CD4-positive, CD25-positive, alpha-beta regulatory T cell (primary cell): ENCODE data around the gene METTL13. TPM values are rescaled to one million over a fixed set of nuclear protein-coding genes. Genes with fewer than 3 reads are reported as not detected.

Experiments used
- ATAC-seq, 2 donors: fragments of 150-1000 bp; cut with Tn5 transposase; one replicate each; pipeline ENCODE4 v1.10.0; 2021; ENCODE audit warnings: low read depth in 2 of 2, moderate number of reproducible peaks in 2 of 2, moderate library complexity in 1 of 2
- DNase-seq, 3 donors: peaks; one replicate each; pipeline versions ENCODE4 v3.0.0 to v3.0.0-alpha.2; 2012 to 2022; ENCODE audit warnings: mixed read lengths in 1 of 3
- H3K27ac ChIP-seq: one replicate; pipeline ENCODE4 v1.7.0; 2013; ENCODE audit warnings: mild to moderate bottlenecking, low read length; ENCODE audit not compliant: insufficient read depth, poor library complexity, severe bottlenecking
- H3K27me3 ChIP-seq: one replicate; pipeline ENCODE4 v1.7.0; 2013; ENCODE audit warnings: low read length; ENCODE audit not compliant: control insufficient read depth, insufficient read depth
- H3K36me3 ChIP-seq: one replicate; pipeline ENCODE4 v1.7.0; 2013; ENCODE audit warnings: mild to moderate bottlenecking, low read length, moderate library complexity; ENCODE audit not compliant: control insufficient read depth, insufficient read depth
- H3K4me1 ChIP-seq: 2 replicates; pipeline ENCODE4 v1.7.0; 2013; ENCODE audit warnings: mild to moderate bottlenecking, low read length; ENCODE audit not compliant: insufficient read depth, control insufficient read depth, poor library complexity, severe bottlenecking
- H3K4me3 ChIP-seq: one replicate; pipeline ENCODE4 v1.7.0; 2013; ENCODE audit warnings: low read depth, mild to moderate bottlenecking, low read length, moderate library complexity
- H3K9me3 ChIP-seq, 2 experiments: 1 replicate in 1 of 2; 2 replicates in 1 of 2; pipeline ENCODE4 v1.7.0; 2013; ENCODE audit warnings: low read length in 2 of 2, mild to moderate bottlenecking in 1 of 2, moderate library complexity in 1 of 2; ENCODE audit not compliant: control insufficient read depth in 2 of 2
- H3K27ac Mint-ChIP-seq, 3 donors: one replicate each; pipeline ENCODE4 v1.8.0; 2020 to 2022; ENCODE audit warnings: mild to moderate bottlenecking in 3 of 3, mixed read lengths in 3 of 3, moderate library complexity in 2 of 3
- H3K27me3 Mint-ChIP-seq: one replicate; pipeline ENCODE4 v1.8.0; 2022; ENCODE audit warnings: mild to moderate bottlenecking, mixed read lengths
- H3K36me3 Mint-ChIP-seq: one replicate; pipeline ENCODE4 v1.8.0; 2020; ENCODE audit warnings: mixed read lengths
- H3K4me1 Mint-ChIP-seq, 4 donors: one replicate each; pipeline ENCODE4 v1.8.0; 2020 to 2022; ENCODE audit warnings: mixed read lengths in 4 of 4, mild to moderate bottlenecking in 1 of 4
- H3K4me3 Mint-ChIP-seq, 4 donors: one replicate each; pipeline ENCODE4 v1.8.0; 2020 to 2022; ENCODE audit warnings: mild to moderate bottlenecking in 4 of 4, mixed read lengths in 4 of 4, moderate library complexity in 3 of 4
- H3K9me3 Mint-ChIP-seq, 7 donors: one replicate each; pipeline ENCODE4 v1.8.0; 2020 to 2022; ENCODE audit warnings: mixed read lengths in 7 of 7, mild to moderate bottlenecking in 3 of 7, moderate library complexity in 2 of 7
- polyA plus RNA-seq, 4 donors: library from polyadenylated mRNA; unstranded; fragments of 300-500 nt; fragmentation: Illumina TruSeq; gene quantifications; one replicate each; pipeline ENCODE4 v1.2.3, GENCODE V29; 2021
- total RNA-seq: library from RNA; stranded (reverse); gene quantifications from one replicate; pipeline ENCODE4 v1.2.3, GENCODE V29; 2022

The METTL13 gene, protein sequence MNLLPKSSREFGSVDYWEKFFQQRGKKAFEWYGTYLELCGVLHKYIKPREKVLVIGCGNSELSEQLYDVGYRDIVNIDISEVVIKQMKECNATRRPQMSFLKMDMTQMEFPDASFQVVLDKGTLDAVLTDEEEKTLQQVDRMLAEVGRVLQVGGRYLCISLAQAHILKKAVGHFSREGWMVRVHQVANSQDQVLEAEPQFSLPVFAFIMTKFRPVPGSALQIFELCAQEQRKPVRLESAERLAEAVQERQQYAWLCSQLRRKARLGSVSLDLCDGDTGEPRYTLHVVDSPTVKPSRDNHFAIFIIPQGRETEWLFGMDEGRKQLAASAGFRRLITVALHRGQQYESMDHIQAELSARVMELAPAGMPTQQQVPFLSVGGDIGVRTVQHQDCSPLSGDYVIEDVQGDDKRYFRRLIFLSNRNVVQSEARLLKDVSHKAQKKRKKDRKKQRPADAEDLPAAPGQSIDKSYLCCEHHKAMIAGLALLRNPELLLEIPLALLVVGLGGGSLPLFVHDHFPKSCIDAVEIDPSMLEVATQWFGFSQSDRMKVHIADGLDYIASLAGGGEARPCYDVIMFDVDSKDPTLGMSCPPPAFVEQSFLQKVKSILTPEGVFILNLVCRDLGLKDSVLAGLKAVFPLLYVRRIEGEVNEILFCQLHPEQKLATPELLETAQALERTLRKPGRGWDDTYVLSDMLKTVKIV
- total RNA-seq = 17.5 TPM
- polyA plus RNA-seq = 10 to 100 TPM; 24.2 to 38.4 (median 32.7) TPM

DNA sequence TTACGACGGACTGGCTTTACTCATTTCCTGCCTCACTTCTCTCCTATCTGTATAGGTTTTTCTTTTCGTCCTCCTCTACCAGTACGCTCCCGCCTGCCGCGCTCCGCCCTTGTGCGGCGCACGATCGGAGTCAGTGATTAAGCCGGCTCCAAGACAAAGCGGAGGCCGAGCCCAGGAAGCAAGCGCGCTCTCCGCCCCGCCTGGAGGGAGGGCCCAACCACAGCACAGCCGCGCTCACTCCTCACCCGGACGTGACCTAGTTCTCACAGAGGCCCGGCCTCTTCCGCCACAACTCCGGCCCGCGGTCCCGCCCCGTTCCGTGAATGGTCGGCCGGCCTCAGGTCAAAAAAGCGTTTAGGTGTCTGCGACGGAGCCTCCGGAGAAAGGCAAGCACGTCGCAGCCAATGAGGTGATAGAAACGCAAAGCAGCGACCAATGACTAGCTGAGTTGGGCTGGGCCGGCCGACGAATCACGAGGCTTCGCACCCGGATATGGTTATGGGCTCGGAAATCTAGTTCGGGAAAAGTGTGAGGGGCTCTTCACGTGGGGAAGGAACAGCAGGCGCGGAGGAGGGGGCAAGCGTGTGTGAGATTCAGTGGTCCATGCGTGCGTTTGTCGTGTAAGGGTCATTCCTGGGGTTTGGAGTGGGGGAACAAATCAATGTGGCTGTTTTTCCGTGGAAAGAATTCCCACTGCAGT is at the start of gene METTL13:
TSS of gene METTL13 (plus strand) at position 485 of the 700 bp plus-strand sequence. CDS start 308 bp downstream, outside the sequence.
- Mint-ChIP-seq H3K27me3 (peaks cover 6% of the 10 kb centered on the region), H3K36me3 (peaks cover 10% of the 10 kb centered on the region), H3K4me3 (peak within 1 kb of the TSS; percentile 89 to 95 (median 95)), H3K4me1 (peaks cover 11 to 57% (median 37%) of the 10 kb centered on the region in 4 donors), H3K27ac (peak within 1 kb of the TSS; percentile 96 to 99 (median 97)), H3K9me3 (no peaks in the 10 kb centered on the region)
- H3K36me3 ChIP-seq = peaks cover 16% of the 10 kb centered on the region
- DNase-seq (peak; percentile 97 to 100 (median 99)), ATAC-seq (peak; percentile 91 to 95)
- no peaks in the 10 kb centered on the region for H3K9me3 ChIP-seq
- H3K4me1 ChIP-seq = peaks cover 46% of the 10 kb centered on the region
- H3K27ac ChIP-seq = peak within 1 kb of the TSS; percentile 88
- peak within 1 kb of the TSS; percentile 96 for H3K4me3 ChIP-seq
- no peaks in the 10 kb centered on the region for H3K27me3 ChIP-seq

- peaks cover 21 to 65% (median 49%) of the 10 kb centered on the region in 4 donors for H3K4me1 Mint-ChIP-seq
- peaks cover 27% of the 10 kb centered on the region for H3K36me3 Mint-ChIP-seq
- no peak for ATAC-seq
- H3K27ac Mint-ChIP-seq = peak overlapping the region in 1 of 3 donors; percentile 20
- Histone ChIP-seq H3K36me3 (peaks cover 43% of the 10 kb centered on the region), H3K27me3 (no peaks in the 10 kb centered on the region), H3K9me3 (no peaks in the 10 kb centered on the region), H3K27ac (no peak overlapping the region), H3K4me3 (no peak overlapping the region), H3K4me1 (peaks cover 42% of the 10 kb centered on the region)
- no peak overlapping the region for H3K4me3 Mint-ChIP-seq
- DNase-seq = no peak
- H3K27me3 Mint-ChIP-seq = no peaks in the 10 kb centered on the region
- peaks cover 0 to 1% (median 0%) of the 10 kb centered on the region in 7 donors for H3K9me3 Mint-ChIP-seq
Measured at GRCh38 chr1:171736196-171736595, 45.3 kb upstream of the METTL13 start.

- Histone ChIP-seq H3K27ac (no peak overlapping the region), H3K9me3 (no peaks in the 10 kb centered on the region), H3K36me3 (peaks cover 29% of the 10 kb centered on the region), H3K27me3 (no peaks in the 10 kb centered on the region), H3K4me1 (peaks cover 53% of the 10 kb centered on the region), H3K4me3 (peak overlapping the region; percentile 92)
- H3K9me3 Mint-ChIP-seq = peaks cover 0 to 1% (median 0%) of the 10 kb centered on the region in 7 donors
- H3K36me3 Mint-ChIP-seq = peaks cover 22% of the 10 kb centered on the region
- H3K27me3 Mint-ChIP-seq = no peaks in the 10 kb centered on the region
- peaks cover 29 to 72% (median 53%) of the 10 kb centered on the region in 4 donors for H3K4me1 Mint-ChIP-seq
- DNase-seq (peak in 1 of 3 donors; percentile 41), ATAC-seq (no peak)
- peak overlapping the region in 2 of 3 donors; percentile 91 to 98 for H3K27ac Mint-ChIP-seq
- H3K4me3 Mint-ChIP-seq = peak overlapping the region in 2 of 4 donors; percentile 99
Measured at GRCh38 chr1:171738911-171739310, 42.5 kb upstream of the METTL13 start.

DNA sequence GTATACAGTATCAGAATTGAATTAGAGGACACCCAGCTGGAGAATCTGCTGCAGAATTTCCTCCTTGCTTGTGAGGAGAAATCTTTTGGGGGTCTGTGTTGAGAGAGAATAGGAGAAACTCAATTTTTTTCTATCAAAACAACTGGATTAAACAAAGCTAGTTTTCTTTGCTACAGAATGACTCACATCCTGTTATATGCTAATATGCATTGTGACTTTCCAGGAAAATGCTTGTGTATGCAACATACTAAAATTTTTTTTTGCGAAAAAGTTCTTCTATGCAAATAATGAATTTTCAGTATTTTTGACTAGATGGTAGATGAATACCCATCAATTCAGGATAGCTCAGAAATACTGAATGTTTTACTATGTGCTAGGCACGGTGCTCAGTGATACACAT is 41.8 kb upstream of the METTL13 start:
- Mint-ChIP-seq H3K27ac (peak overlapping the region in 2 of 3 donors; percentile 91 to 98), H3K4me1 (peaks cover 29 to 73% (median 54%) of the 10 kb centered on the region in 4 donors), H3K27me3 (no peaks in the 10 kb centered on the region), H3K4me3 (peak overlapping the region; percentile 97 to 99 (median 99)), H3K9me3 (peaks cover 0 to 1% (median 0%) of the 10 kb centered on the region in 7 donors), H3K36me3 (peaks cover 22% of the 10 kb centered on the region)
- Histone ChIP-seq H3K9me3 (no peaks in the 10 kb centered on the region), H3K27me3 (no peaks in the 10 kb centered on the region), H3K27ac (peak overlapping the region; percentile 95), H3K36me3 (peaks cover 29% of the 10 kb centered on the region), H3K4me1 (peaks cover 53% of the 10 kb centered on the region), H3K4me3 (peak overlapping the region; percentile 92)
- ATAC-seq = no peak
- DNase-seq = peak in 1 of 3 donors; percentile 73

DNA sequence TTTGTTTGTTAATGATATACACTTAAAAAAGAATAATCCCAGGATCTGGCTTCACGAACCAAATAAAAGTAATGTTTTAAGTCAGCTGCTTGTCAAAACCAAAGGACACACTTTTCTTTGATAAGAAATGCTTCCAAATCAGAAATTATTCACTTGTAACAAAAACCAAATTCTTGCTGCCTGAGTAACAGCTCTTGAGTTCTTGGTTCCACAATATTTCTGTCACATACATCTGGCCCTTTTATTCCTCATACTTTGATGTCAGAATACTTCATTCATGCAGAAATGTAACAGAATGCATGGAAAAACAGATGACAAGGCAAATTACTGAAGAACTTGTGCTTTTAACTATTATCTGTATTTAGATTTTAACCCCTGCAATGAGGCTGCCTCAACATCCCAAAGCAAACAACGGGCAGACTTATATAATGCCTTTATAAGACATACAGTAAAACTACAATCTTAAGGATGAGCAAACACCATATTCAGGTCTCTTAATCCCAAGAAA is 41.0 kb upstream of the METTL13 start:
- peaks cover 19% of the 10 kb centered on the region for H3K36me3 Mint-ChIP-seq
- Histone ChIP-seq H3K27ac (peak overlapping the region; percentile 95), H3K4me3 (peak overlapping the region; percentile 92), H3K9me3 (no peaks in the 10 kb centered on the region), H3K4me1 (peaks cover 51% of the 10 kb centered on the region), H3K27me3 (no peaks in the 10 kb centered on the region), H3K36me3 (peaks cover 28% of the 10 kb centered on the region)
- H3K4me3 Mint-ChIP-seq = peak overlapping the region; percentile 97 to 99 (median 99)
- H3K9me3 Mint-ChIP-seq = peaks cover 0 to 1% (median 0%) of the 10 kb centered on the region in 7 donors
- no peak for DNase-seq
- H3K27ac Mint-ChIP-seq = peak overlapping the region; percentile 91 to 100 (median 98)
- peaks cover 26 to 70% (median 51%) of the 10 kb centered on the region in 4 donors for H3K4me1 Mint-ChIP-seq
- H3K27me3 Mint-ChIP-seq = no peaks in the 10 kb centered on the region
- no peak for ATAC-seq

DNA sequence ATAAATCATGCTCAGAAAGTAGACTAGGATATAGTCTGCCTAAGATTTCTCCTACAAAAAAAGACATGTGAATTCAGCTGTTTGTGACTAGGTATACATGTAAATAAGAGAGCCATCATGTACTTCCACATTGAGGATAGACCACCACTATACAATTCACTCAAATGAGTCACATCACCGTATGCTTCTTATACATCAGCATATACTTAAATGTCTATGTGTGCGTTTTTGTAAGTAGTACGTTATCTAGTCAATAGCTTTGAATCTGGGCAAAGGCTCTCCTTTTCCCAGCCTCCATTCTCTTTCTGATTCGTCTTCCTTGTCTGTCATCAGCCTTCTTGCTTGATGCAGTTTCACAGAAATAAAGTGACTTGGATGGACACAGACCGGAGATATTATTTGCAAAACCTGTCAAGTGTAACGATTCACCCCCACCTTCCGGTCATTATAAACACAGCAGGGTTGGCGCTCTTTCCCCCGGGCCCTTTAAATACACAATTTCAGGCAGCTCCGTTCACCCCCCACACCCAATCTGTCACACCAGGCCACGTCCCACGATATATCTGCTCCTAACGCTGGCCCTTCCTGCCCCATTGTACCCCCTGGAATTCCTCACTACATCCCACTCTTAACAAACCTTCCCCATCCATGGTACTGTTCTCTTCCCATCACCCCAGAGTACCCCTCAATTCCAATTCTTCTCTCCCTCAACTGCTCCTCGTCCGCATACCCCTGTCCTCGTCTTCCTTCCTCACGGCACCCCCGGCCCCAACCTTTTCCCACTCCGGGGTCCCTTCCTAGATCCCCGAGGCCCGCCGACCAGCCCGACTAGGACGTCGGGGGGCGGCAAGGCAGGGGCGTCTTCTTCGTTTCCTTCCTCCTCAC is 40.2 kb upstream of the METTL13 start:
- Histone ChIP-seq H3K9me3 (no peaks in the 10 kb centered on the region), H3K4me1 (peaks cover 50% of the 10 kb centered on the region), H3K27me3 (no peaks in the 10 kb centered on the region), H3K4me3 (peak overlapping the region; percentile 92), H3K27ac (peak overlapping the region; percentile 95), H3K36me3 (peaks cover 21% of the 10 kb centered on the region)
- H3K4me3 Mint-ChIP-seq = peak overlapping the region; percentile 97 to 99 (median 99)
- peak overlapping the region; percentile 98 to 100 (median 100) for H3K27ac Mint-ChIP-seq
- H3K36me3 Mint-ChIP-seq = peaks cover 11% of the 10 kb centered on the region
- peak; percentile 17 to 82 (median 32) for DNase-seq
- H3K4me1 Mint-ChIP-seq = peaks cover 25 to 63% (median 49%) of the 10 kb centered on the region in 4 donors
- no peaks in the 10 kb centered on the region for H3K27me3 Mint-ChIP-seq
- peak in 1 of 2 donors; percentile 18 for ATAC-seq
- peaks cover 0 to 1% (median 0%) of the 10 kb centered on the region in 7 donors for H3K9me3 Mint-ChIP-seq
